Psoas muscle (tissue), 8 donors: ENCODE measurements around the gene ITGA4. TPM values are rescaled to one million over a fixed set of nuclear protein-coding genes. Genes with fewer than 3 reads are reported as not detected.

Experiments
- ATAC-seq, 4 donors: fragments of 200-7000 bp; cut with Tn5 transposase; one replicate each; pipeline ENCODE4 v1.9.1; 2020; ENCODE audit warnings: moderate library complexity in 3 of 4, mild to moderate bottlenecking in 2 of 4
- DNase-seq, 2 donors: peaks; one replicate each; pipeline ENCODE4 v3.0.0-alpha.2; 2020
- H3K27ac ChIP-seq: fragments of 200-600 bp; one replicate; pipeline ENCODE4 v1.8.0; 2022
- H3K27me3 ChIP-seq, 3 donors: fragments of 200-600 bp in 1 of 3; one replicate each; pipeline versions ENCODE4 v1.6.1 to v1.8.0; 2013 to 2022; ENCODE audit warnings: low read length in 2 of 3, mild to moderate bottlenecking in 2 of 3, moderate library complexity in 1 of 3; ENCODE audit not compliant: insufficient read depth in 3 of 3
- H3K36me3 ChIP-seq, 2 donors: fragments of 200-600 bp in 1 of 2; one replicate each; pipeline versions ENCODE4 v1.6.1 to v1.8.0; 2013 to 2022; ENCODE audit warnings: low read depth in 1 of 2, mild to moderate bottlenecking in 1 of 2, moderate library complexity in 1 of 2; ENCODE audit not compliant: insufficient read depth in 1 of 2
- H3K4me1 ChIP-seq: fragments of 200-600 bp; one replicate; pipeline ENCODE4 v1.8.0; 2022
- H3K4me3 ChIP-seq: fragments of 200-600 bp; one replicate; pipeline ENCODE4 v1.8.0; 2022; ENCODE audit warnings: mild to moderate bottlenecking
- H3K9me3 ChIP-seq: fragments of 200-600 bp; one replicate; pipeline ENCODE4 v1.8.0; 2022
- WGBS, 3 donors: extraction: QIAGEN DNeasy Blood & Tissue Kit; methylation state at CpG; one replicate each; pipeline versions ENCODE4 v1.1.6 to v1.1.7; 2013; 5-methylcytosine and 5-hydroxymethylcytosine counted together
- intact Hi-C, 2 donors: fragments of 100-400 bp; cut with DNase I; formaldehyde crosslinking; loops; one replicate each; pipeline versions ENCODE4 v1.11.0 to v1.14.2; 2022
- polyA plus RNA-seq, 3 donors: library from polyadenylated mRNA; stranded (reverse); fragments of 200-250 nt; gene quantifications; one replicate each; pipeline ENCODE4 v1.2.3, GENCODE V29; 2013
- total RNA-seq, 4 donors: library from RNA; stranded (reverse); fragmentation: NEBNext Ultra II Directional in 2 of 4; extraction: Animal tissue kit (Norgen Biotek cat#: 25700) in 2 of 4; gene quantifications; one replicate each; pipeline versions ENCODE4 v1.2.1 to v1.2.4, GENCODE V29; 2021 to 2023
- TF ChIP-seq, protein P1 (sequence below): fragments of 200-600 bp; IDR thresholded peaks from one replicate; pipeline ENCODE4 v1.8.0; 2022; ENCODE audit warnings: antibody characterized with exemption
- donor health status: healthy with polysubstance abuse.
- donor health status: DM: no; HTN: no; CAD: no; lungs with moderate emphysema.
- donor health status: Bipolar disorder and iron deficiency.
- donor health status: healthy.
- donor health status: DM: yes; HTN: yes; CAD: no.
- donor health status: DM: no; HTN: no; CAD: no.
- donor health status: DM: no; HTN: no; CAD: no.
- donor health status: DM: yes; HTN: yes; CAD: no.

ITGA4 gene
- total and polyA plus RNA-seq, 7 donors, result 0.16 to 2.6 (median 0.85) TPM

DNA sequence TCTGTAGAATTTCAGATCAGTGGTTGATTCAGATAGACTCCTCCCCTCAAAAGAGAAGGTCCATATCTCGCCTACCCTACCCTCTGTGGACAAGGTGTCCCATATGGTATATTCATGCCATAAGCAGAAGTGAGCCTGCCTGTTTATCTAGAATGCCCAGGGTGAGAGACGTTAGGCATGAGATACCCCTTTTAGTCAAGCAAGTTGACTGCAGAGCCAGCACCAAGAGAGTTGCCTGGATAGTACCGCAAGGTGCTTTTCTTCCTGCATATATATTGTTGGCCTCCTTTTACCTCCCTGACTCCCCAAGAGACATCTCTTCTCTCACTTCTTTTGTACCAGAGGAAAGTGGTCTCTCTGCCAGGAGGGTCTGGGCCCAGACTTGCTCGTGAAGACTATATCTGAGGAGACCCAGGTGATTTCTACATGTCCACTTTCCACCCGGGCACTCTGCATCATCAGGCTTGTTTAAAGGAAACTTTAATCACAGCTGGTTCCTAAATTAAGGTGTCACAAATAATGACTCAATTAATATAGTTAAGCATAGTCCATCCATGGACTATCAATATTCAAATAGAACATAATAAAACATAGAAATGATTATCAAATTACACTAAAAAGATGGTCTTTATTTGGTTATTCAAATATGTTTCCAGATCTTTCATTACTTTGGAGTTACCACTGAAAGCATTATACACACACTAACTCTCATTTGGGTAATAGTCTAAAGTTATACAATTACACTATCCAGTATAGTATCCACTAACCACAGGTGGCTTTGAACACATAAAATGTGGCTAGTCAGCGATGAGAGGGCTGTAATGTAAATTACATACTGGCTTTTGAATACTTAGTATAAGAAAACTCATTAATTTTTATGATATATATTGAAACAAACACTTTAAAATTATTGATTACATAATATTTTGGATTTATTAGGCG is 4.1 kb downstream of the ITGA4 start:
- Histone ChIP-seq H3K9me3 (no peaks in the 10 kb centered on the region), H3K36me3 (no peaks in the 10 kb centered on the region), H3K4me3 (no peak overlapping the region), H3K27ac (no peak overlapping the region), H3K27me3 (peaks cover 0 to 22% (median 3%) of the 10 kb centered on the region in 3 donors), H3K4me1 (no peaks in the 10 kb centered on the region)
- TF ChIP-seq, protein P1, sequence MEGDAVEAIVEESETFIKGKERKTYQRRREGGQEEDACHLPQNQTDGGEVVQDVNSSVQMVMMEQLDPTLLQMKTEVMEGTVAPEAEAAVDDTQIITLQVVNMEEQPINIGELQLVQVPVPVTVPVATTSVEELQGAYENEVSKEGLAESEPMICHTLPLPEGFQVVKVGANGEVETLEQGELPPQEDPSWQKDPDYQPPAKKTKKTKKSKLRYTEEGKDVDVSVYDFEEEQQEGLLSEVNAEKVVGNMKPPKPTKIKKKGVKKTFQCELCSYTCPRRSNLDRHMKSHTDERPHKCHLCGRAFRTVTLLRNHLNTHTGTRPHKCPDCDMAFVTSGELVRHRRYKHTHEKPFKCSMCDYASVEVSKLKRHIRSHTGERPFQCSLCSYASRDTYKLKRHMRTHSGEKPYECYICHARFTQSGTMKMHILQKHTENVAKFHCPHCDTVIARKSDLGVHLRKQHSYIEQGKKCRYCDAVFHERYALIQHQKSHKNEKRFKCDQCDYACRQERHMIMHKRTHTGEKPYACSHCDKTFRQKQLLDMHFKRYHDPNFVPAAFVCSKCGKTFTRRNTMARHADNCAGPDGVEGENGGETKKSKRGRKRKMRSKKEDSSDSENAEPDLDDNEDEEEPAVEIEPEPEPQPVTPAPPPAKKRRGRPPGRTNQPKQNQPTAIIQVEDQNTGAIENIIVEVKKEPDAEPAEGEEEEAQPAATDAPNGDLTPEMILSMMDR, result no peak
- no peak for ATAC-seq
- WGBS, 3 donors, result 84 to 88% (median 85%) methylated on average over 7 of the region's 7 CpGs
- intact Hi-C loops, result no loop called here
- DNase-seq, result no peak

DNA sequence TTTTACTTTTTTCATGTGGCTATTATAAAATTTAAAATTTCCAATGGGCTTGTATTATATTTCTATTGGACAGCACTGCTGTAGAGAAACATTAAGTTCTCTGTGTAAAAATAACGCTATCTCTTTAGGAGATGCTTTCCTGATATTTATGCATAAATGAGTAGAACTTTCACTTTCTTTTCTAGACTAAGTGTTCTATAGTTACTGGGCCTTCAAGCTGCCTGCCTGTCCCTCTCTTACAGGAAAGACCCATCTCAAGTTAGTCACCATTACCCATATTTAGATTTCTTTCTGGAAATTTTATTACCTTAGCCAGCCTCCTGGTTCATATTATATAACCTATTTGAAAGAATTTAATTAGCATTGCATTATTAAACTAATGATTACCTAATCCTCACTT is 4.8 kb downstream of the ITGA4 start:
- Histone ChIP-seq H3K9me3 (no peaks in the 10 kb centered on the region), H3K27ac (no peak overlapping the region), H3K27me3 (peaks cover 0 to 15% (median 3%) of the 10 kb centered on the region in 3 donors), H3K36me3 (no peaks in the 10 kb centered on the region), H3K4me1 (no peaks in the 10 kb centered on the region), H3K4me3 (no peak overlapping the region)
- intact Hi-C loops, result no loop called here
- ATAC-seq, result no peak
- 68 to 75% (median 69%) methylated on average over 1 of the region's 1 CpG for WGBS, 3 donors
- TF ChIP-seq, protein P1, result no peak
- DNase-seq, result no peak

DNA sequence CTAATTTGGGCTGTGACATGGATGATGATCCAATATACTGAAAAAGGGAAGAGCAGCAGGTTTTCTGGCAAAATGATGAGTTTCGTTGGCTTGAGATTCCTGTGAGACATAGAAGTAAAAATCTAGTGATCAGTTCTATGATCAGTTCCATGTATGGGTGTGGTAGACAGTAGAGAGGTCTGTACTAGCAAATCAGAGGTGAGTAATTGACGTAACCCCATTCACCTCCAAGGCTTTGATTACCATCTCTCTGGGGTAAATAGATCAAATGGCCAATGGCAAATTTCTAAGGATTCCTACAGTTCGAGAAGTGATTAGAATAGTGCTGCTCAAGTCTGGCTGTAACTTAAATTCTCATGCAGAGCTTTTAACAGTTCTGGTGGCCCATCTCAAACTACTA is 6.4 kb downstream of the ITGA4 start:
- Histone ChIP-seq H3K27ac (no peak overlapping the region), H3K4me1 (no peaks in the 10 kb centered on the region), H3K27me3 (peaks cover 0 to 3% (median 0%) of the 10 kb centered on the region in 3 donors), H3K36me3 (no peaks in the 10 kb centered on the region), H3K4me3 (no peak overlapping the region), H3K9me3 (no peaks in the 10 kb centered on the region)
- ATAC-seq (no peak), DNase-seq (no peak)
- intact Hi-C loops, result no loop called here
- TF ChIP-seq, protein P1, result no peak
- 85 to 92% (median 86%) methylated on average over 3 of the region's 3 CpGs for WGBS, 3 donors

DNA sequence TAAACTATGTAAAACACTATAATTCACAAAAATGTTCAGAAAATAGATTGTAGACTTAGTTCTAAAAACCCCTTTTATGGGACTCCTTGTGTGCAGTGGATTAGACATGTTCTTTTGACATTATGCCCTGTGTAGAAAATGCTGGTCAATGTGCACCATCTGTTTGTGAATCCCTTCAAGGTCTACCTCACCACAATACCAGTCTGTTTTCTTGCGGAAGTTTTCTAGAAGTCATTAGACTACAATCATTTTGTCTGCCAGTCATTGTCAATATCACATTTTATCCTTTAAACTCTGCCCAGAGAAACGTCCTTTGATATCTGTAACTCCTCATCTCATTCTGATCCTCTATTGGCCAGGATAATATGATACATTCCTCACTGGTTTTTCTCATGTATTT is 7.8 kb downstream of the ITGA4 start:
- DNase-seq (no peak), ATAC-seq (no peak)
- Histone ChIP-seq H3K4me3 (no peak overlapping the region), H3K36me3 (no peaks in the 10 kb centered on the region), H3K4me1 (no peaks in the 10 kb centered on the region), H3K9me3 (no peaks in the 10 kb centered on the region), H3K27ac (no peak overlapping the region), H3K27me3 (peaks cover 0 to 3% (median 0%) of the 10 kb centered on the region in 3 donors)
- TF ChIP-seq, protein P1, result no peak
- 64 to 76% (median 72%) methylated on average over 2 of the region's 2 CpGs for WGBS, 3 donors
- intact Hi-C loops, result loop anchor here (5.0 kb wide), 2 partner anchors 363 to 1343 kb away; no protein-coding TSS in a partner anchor
